Fibroblast of mammary gland (primary cell): ENCODE measurements around the gene KRT16.
"Not testable (repeated sequence)": the region's sequence is repeated elsewhere in the genome, so short reads cannot be mapped to it uniquely, and the experiment has no call there.

Source experiments
- DNase-seq: peaks from one replicate; pipeline ENCODE4 v3.0.0-alpha.2; 2010; ENCODE audit warnings: low read depth
- H3K4me3 ChIP-seq: 2 replicates; pipeline ENCODE4 v1.5.1; 2011; ENCODE audit warnings: low read depth, mild to moderate bottlenecking, low read length, moderate library complexity; ENCODE audit not compliant: control insufficient read depth
- TF ChIP-seq, protein P1 (sequence below): conservative IDR thresholded peaks from 2 replicates; pipeline ENCODE4 v1.5.1; 2011; ENCODE audit warnings: low read depth, low read length, inconsistent platforms; ENCODE audit not compliant: control insufficient read depth, insufficient read depth

KRT16 gene

DNA sequence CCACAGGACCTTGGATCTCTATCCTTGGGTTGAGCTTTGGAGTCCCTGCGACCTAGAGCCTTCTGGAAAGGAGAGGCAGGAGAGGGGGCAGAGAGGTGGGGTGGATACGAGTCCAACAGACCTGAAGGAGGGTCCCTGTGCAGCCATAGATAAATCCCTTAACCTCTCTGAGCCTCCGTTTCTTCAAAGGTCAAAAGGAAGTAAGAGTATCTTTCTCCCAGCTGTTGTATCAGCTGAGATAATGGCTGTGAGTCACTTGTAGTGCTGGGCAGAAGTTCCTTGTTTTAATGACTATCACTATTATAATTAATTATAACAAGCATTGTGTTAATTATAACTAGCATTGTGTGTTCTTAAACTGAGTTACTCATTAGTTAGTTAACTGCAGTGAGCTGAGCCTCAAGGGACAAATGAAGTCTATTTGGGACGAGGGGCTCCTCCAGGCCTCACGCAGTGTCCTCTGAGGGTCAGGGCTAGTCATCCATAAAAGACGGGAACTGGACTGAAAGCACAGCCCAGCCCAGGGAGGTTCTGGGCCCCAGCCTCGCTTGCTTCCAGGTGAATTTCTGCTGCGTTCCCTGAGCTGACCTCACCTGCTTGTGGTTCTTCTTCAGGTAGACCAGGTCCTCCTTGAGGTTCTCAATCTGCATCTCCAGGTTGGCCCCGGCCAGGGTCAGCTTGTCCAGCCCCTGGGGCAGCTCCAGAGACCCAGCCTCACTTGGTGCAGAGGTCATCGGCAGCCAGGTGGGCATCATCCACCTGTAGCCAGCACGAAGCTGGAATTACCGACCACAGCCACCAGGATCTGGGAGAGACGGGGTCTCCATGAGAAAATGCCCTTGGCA is 17.5 kb upstream of the KRT16 start:
- TF ChIP-seq, protein P1, sequence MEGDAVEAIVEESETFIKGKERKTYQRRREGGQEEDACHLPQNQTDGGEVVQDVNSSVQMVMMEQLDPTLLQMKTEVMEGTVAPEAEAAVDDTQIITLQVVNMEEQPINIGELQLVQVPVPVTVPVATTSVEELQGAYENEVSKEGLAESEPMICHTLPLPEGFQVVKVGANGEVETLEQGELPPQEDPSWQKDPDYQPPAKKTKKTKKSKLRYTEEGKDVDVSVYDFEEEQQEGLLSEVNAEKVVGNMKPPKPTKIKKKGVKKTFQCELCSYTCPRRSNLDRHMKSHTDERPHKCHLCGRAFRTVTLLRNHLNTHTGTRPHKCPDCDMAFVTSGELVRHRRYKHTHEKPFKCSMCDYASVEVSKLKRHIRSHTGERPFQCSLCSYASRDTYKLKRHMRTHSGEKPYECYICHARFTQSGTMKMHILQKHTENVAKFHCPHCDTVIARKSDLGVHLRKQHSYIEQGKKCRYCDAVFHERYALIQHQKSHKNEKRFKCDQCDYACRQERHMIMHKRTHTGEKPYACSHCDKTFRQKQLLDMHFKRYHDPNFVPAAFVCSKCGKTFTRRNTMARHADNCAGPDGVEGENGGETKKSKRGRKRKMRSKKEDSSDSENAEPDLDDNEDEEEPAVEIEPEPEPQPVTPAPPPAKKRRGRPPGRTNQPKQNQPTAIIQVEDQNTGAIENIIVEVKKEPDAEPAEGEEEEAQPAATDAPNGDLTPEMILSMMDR = no peak
- no peak for DNase-seq

DNA sequence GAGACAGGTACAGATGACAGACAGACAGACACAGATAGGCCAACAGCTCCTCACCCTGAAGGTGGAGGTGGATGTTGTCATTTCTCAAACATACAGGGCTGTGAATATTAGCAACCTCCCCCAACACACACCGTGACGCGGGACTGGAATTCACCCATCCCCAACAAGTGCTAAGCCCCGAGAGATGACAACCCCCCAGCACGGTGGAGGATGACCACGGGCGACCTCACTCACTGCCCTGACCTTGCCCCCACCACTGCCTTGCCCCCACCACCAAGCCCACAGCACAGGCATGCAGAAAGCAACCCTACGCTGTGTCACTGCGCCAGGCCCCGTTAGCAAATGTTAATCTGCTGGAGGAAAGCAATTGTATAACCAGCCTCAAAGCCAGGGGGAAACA is 16.7 kb upstream of the KRT16 start:
- no peak overlapping the region for H3K4me3 ChIP-seq
- TF ChIP-seq, protein P1 = no peak
- no peak for DNase-seq

More for the DNA sequence above, 17.5 kb upstream of the KRT16 start:
- H3K4me3 ChIP-seq = no peak overlapping the region

DNA sequence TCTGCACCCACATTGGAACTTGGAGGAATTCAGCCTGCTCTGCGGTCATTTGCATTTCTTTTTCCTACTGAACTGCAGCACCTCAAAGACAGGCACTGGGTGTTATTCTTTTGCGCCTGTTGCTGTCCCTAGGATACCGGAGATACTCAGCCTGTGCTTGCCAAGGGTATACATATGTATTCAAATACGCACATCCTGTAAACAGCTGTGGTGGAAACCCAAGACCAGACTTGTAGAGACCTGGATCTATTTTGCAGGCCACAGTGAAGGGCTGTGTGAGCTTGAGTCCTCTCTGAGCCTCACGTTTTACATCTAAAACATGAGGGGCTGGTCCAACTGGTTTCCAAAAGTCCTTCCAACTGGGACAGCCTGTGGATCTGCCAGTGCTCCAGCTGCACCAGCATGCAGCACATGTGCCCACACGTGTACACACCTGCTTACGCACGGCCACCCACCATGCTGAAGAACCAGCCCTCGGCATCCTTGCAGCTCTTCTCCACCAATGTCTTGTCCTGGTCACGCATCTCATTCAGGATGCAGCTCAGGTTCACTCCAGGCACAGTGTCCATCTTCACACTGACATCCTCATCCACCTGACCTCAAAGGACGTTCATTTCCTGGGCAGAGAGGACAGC is 16.2 kb upstream of the KRT16 start:
- not testable (repeated sequence) for H3K4me3 ChIP-seq, DNase-seq

DNA sequence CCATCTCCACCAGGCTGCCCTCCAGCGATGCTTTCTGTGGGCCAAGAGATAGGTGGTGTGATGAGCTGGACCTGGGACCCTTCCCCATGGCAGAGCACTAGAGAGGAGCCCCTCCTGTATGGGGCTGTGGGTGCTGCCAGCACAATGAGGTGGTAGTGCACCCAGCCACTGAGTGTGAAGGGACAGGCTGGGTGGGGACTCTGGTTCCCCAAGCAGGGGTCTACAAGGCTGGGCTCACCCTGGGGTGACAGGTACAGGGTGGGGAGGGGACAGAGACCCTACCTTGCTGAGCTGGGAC is 15.5 kb upstream of the KRT16 start:
- H3K4me3 ChIP-seq, DNase-seq: not testable (repeated sequence)

DNA sequence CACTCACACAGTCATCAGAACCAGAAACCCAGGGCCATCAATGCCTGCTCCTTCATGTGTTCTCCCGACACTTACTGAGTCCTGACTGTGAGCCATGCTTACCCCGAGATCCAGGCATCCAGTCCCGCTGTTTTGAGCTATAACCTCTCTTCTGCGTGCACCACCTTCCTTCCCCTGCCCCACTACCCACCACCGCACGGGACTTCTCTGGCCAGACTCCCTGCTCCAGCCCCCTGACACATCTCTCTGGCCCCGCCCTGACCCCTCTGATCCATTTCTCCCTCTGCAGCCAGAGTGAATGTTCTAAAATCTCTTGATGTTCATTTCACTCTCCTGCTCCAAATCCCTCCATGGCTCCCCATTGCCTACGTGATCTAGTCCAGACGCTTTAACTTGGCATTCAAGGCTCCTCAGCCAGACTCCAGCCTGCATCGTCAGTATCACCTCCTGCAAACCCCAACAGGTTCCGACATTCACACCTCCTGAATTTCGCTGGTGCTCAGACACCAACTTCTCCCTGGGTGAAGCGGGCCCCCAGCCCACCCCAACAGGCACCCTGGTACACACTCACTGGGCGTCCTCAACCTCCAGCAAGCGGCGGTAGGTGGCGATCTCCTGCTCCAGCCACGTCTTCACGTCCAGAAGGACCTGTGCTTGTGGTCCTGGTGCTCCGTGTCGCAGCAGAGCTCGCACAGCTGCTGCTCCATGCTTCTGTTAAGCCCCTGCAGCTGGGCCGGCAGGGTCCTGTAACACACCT is 14.9 kb upstream of the KRT16 start:
- TF ChIP-seq, protein P1 = no peak
- DNase-seq = no peak
- H3K4me3 ChIP-seq = no peak overlapping the region

DNA sequence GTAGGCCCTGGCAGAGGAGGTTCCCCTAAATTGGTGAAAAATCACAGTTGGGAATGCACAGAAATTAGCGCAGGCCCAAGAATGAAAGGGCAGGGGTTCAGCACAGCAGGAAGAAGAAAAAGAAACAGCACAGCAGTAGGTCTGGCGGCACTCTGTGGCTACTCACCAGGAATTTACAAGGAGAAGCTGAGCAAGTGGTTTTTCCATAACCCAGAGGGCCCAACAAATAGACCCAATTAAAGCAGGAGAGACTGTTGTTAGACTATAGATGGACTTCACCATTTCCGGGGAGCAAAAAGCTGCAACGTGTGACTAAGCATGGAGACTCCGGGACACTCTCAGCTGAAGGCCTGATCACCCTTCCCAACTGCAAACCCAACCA is 14.3 kb upstream of the KRT16 start:
- DNase-seq, H3K4me3 ChIP-seq: not testable (repeated sequence)

DNA sequence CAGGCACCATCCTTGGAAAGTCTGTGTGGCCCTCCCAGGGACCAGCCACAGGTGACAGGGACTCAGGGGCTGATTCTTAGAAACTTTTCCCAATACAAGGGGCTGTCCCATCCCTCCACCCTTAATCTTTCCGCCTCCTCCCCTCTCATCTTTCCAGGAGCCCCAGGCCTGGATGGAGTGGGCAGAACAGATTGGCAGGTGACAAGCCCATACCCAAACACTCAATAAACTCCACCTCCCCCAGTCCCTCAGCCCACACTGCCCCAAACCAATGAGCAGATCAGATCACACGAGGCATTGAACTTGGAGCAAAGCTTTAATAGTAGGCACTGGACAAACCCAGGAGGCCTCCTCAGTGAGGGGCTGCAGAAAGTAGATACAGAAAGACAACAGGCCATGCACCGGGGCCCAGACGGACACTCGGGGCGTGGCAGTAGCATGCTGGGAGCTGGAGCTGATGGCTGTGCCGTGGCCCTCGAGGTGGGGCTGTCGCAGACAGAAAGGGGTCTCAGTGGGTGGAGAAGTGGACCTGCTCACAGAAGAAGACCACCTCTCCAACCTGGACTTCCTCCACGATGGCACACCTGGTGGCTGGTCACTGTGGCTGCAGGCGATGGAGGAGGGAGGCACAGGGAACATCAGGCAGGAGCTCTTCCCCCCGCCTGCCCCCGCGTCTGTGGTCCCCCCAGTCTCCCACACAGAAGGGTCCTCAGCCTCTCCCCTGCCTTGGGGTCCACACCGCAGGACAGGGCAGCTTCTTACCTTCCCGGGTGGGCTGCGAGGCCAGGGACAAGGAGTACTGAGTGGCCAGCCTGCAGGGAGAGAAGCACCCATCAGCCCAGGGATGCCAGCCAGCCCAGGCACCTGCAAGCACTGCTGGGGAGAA is 13.7 kb upstream of the KRT16 start:
- H3K4me3 ChIP-seq, DNase-seq: not testable (repeated sequence)

DNA sequence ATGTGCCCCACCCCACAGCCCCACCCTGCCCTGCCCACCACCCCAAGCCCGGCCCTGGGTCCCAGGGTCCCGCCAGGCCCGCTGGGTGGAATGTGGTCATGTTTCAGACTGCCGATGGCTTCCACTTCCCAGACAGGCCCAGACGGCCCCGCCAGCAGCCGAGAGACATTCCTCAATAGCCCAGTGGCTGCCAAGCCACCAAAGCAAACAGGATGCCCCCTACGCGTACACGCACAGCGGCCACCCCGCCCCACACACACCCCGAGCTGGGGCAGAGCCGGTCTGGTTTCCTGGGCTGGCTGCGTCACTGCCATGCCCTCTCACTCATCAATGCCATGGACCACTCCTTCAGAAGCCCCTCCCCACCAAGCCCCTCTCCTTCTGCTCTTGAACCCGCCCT is 13.0 kb upstream of the KRT16 start:
- no peak overlapping the region for H3K4me3 ChIP-seq
- TF ChIP-seq, protein P1 = no peak
- DNase-seq = no peak
